ENCODE measurements around the gene CPEB4.

DNA sequence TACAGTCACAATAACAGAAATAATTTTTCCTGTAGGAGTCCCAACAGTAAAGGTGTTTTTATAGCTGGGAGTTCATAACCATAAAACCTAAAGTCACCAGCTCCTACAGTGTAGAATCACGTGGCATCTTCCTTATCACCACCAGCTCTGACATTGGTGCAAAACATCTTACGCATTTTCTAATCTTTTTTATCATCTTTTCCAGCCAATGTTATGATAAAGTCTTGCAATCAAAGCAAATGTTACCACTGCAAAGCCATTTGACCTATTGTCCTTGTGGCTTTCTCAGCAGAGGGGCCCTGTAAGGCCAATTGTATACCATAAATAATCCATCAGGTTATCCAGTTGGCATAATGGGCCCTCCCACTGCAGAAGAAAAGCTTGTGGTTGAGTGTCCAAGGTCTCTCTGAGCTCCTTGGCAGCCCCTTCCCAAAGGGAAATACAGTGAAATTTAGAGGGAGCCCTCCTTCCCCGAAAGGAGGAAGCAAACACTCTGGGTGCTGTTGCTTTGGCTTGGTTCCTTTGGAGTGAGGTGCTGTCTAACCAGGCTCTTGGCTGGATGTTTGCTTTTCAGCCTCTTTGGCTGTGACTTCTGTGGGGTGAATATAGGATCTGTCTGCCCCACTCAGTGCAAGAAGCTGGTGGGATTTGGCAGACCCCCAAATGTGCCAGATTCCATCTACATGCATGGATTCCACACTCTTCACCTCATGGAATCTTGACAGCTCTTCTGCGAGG, 29.3 kb upstream of the CPEB4 start:
- TF ChIP-seq, protein P1, sequence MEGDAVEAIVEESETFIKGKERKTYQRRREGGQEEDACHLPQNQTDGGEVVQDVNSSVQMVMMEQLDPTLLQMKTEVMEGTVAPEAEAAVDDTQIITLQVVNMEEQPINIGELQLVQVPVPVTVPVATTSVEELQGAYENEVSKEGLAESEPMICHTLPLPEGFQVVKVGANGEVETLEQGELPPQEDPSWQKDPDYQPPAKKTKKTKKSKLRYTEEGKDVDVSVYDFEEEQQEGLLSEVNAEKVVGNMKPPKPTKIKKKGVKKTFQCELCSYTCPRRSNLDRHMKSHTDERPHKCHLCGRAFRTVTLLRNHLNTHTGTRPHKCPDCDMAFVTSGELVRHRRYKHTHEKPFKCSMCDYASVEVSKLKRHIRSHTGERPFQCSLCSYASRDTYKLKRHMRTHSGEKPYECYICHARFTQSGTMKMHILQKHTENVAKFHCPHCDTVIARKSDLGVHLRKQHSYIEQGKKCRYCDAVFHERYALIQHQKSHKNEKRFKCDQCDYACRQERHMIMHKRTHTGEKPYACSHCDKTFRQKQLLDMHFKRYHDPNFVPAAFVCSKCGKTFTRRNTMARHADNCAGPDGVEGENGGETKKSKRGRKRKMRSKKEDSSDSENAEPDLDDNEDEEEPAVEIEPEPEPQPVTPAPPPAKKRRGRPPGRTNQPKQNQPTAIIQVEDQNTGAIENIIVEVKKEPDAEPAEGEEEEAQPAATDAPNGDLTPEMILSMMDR (IDR thresholded peaks at IDR 0.05), result no peak
- no peak for TF ChIP-seq EP300 (IDR thresholded peaks at IDR 0.05)

Measured in gastroesophageal sphincter (tissue), 3 donors.